Osteoblast (primary cell): ENCODE data around the gene ALDH1A1. TPM values are rescaled to one million over a fixed set of nuclear protein-coding genes. Genes with fewer than 3 reads are reported as not detected.

Experiments
- DNase-seq: peaks from one replicate; pipeline ENCODE4 v3.0.0; 2011; ENCODE audit warnings: low spot score, mixed read lengths; ENCODE audit not compliant: insufficient read length; ENCODE audit errors: missing footprints
- H2AFZ ChIP-seq: 2 replicates; pipeline ENCODE4 v1.6.0; 2011; ENCODE audit warnings: mild to moderate bottlenecking, low read length
- H3K27ac ChIP-seq: 2 replicates; pipeline ENCODE4 v1.5.1; 2011; ENCODE audit warnings: mild to moderate bottlenecking, low read depth, low read length, moderate library complexity
- H3K27me3 ChIP-seq: 2 replicates; pipeline ENCODE4 v1.6.0; 2012; ENCODE audit warnings: mild to moderate bottlenecking, control low read depth, inconsistent platforms, low read length, moderate library complexity; ENCODE audit not compliant: insufficient read depth
- H3K36me3 ChIP-seq: 2 replicates; pipeline ENCODE4 v1.5.1; 2011; ENCODE audit warnings: mild to moderate bottlenecking, low read length, control low read depth, moderate library complexity; ENCODE audit not compliant: insufficient read depth
- H3K4me1 ChIP-seq: 2 replicates; pipeline ENCODE4 v1.5.1; 2011; ENCODE audit warnings: mild to moderate bottlenecking, low read length, control low read depth, moderate library complexity; ENCODE audit not compliant: insufficient read depth
- H3K4me2 ChIP-seq: 2 replicates; pipeline ENCODE4 v1.6.0; 2011; ENCODE audit warnings: mild to moderate bottlenecking, low read length; ENCODE audit not compliant: insufficient read depth
- H3K4me3 ChIP-seq: fragments of 200-600 bp; sonication (generic); 3 replicates; pipeline ENCODE4 v1.5.1; 2012; ENCODE audit warnings: mild to moderate bottlenecking, low read length, inconsistent platforms; ENCODE audit not compliant: insufficient read depth
- H3K79me2 ChIP-seq: 2 replicates; pipeline ENCODE4 v1.6.0; 2012; ENCODE audit warnings: mild to moderate bottlenecking, low read length, control low read depth, inconsistent platforms; ENCODE audit not compliant: insufficient read depth
- H3K9me3 ChIP-seq: 2 replicates; pipeline ENCODE4 v1.5.1; 2011; ENCODE audit warnings: low read depth, low read length, control low read depth
- H4K20me1 ChIP-seq: 2 replicates; pipeline ENCODE4 v1.6.0; 2012; ENCODE audit warnings: mild to moderate bottlenecking, low read length, control low read depth; ENCODE audit not compliant: insufficient read depth
- total RNA-seq: library from RNA; depleted of rRNA; stranded (reverse); fragments of >200 nt; gene quantifications from 2 replicates; pipeline ENCODE4 v1.2.3, GENCODE V29; 2012
- TF ChIP-seq, protein P1 (sequence below): IDR thresholded peaks from 2 replicates; pipeline ENCODE4 v1.5.1; 2011; ENCODE audit warnings: mild to moderate bottlenecking, low read depth, low read length, moderate library complexity; ENCODE audit errors: extremely low read depth

Gene ALDH1A1
- total RNA-seq, 1 donor: 0.36 TPM

DNA sequence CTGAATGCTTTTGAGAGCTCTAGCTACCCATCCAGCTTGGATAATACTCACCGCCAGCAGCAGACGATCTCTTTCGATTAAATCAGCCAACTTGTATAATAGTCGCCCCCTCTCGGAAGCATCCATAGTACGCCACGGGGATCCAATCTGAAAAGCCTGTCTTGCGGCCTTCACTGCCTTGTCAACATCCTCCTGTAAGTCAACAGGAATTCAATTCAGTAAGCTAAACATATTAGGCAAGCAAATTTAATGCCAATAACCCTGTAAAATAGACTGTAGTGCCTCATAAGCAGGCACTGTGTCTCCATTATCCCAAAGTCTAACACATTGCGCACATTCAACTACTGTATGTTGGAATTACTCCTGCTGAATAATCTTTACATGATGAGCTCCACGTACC, 22.0 kb downstream of the ALDH1A1 start:
- no peak overlapping the region for H3K27ac ChIP-seq
- no peaks in the 10 kb centered on the region for H3K9me3 ChIP-seq
- no peaks in the 10 kb centered on the region for H4K20me1 ChIP-seq
- H3K27me3 ChIP-seq: no peaks in the 10 kb centered on the region
- H3K36me3 ChIP-seq: no peaks in the 10 kb centered on the region
- H3K4me1 ChIP-seq: no peaks in the 10 kb centered on the region
- H3K79me2 ChIP-seq: no peaks in the 10 kb centered on the region
- no peak for DNase-seq
- no peak overlapping the region for H3K4me2 ChIP-seq
- H3K4me3 ChIP-seq: no peak overlapping the region
- no peak overlapping the region for H2AFZ ChIP-seq
- TF ChIP-seq, protein P1, sequence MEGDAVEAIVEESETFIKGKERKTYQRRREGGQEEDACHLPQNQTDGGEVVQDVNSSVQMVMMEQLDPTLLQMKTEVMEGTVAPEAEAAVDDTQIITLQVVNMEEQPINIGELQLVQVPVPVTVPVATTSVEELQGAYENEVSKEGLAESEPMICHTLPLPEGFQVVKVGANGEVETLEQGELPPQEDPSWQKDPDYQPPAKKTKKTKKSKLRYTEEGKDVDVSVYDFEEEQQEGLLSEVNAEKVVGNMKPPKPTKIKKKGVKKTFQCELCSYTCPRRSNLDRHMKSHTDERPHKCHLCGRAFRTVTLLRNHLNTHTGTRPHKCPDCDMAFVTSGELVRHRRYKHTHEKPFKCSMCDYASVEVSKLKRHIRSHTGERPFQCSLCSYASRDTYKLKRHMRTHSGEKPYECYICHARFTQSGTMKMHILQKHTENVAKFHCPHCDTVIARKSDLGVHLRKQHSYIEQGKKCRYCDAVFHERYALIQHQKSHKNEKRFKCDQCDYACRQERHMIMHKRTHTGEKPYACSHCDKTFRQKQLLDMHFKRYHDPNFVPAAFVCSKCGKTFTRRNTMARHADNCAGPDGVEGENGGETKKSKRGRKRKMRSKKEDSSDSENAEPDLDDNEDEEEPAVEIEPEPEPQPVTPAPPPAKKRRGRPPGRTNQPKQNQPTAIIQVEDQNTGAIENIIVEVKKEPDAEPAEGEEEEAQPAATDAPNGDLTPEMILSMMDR: no peak

DNA sequence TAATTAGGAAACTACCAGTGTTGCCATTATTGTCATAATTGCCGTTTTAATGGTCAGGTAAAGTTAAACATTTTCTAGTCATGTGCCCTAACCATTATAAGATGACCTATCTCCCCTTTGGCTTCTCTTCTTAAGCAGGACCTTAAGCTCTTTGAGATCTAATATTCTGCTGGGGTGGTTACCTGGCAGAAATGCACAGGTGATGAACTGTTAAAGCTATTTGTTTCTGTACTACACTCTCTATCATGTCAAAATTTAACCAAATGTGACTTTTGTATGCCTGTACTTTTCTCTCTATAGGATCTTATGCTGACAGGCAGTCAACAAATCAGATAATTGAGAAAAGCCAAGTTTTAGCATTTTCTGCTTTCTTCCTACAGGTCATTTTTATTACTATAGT, 23.3 kb downstream of the ALDH1A1 start:
- Histone ChIP-seq H3K79me2 (no peaks in the 10 kb centered on the region), H3K4me1 (no peaks in the 10 kb centered on the region), H3K4me2 (no peak overlapping the region), H2AFZ (no peak overlapping the region), H3K27ac (no peak overlapping the region), H4K20me1 (no peaks in the 10 kb centered on the region), H3K9me3 (no peaks in the 10 kb centered on the region), H3K36me3 (no peaks in the 10 kb centered on the region), H3K4me3 (no peak overlapping the region), H3K27me3 (no peaks in the 10 kb centered on the region)
- DNase-seq: no peak
- TF ChIP-seq, protein P1: no peak

DNA sequence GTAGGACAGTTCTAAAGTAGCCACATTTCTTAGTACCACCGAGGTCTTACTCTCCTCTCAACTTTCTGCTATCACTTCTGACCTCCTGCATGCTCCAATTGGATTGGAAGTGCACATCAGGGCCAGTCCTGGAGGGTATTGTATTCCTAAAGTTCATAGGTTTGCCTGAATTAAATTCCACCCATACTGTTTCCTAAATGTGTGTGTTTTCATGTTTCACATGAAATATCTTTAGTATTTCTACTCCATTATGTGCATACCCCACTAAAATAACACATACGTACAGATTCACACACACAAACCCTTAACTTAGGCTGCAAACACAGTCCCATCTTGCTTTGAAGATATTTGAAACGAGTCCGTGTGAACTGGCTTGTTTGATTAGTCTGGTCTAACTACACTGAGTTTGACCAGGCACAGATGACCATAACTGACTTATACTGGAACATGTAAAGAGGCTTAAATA, 24.8 kb downstream of the ALDH1A1 start:
- Histone ChIP-seq H3K36me3 (no peaks in the 10 kb centered on the region), H3K4me1 (no peaks in the 10 kb centered on the region), H3K27me3 (no peaks in the 10 kb centered on the region), H3K27ac (no peak overlapping the region), H3K79me2 (no peaks in the 10 kb centered on the region), H3K9me3 (no peaks in the 10 kb centered on the region), H2AFZ (no peak overlapping the region), H3K4me3 (no peak overlapping the region), H4K20me1 (no peaks in the 10 kb centered on the region), H3K4me2 (no peak overlapping the region)
- TF ChIP-seq, protein P1: no peak
- no peak for DNase-seq

DNA sequence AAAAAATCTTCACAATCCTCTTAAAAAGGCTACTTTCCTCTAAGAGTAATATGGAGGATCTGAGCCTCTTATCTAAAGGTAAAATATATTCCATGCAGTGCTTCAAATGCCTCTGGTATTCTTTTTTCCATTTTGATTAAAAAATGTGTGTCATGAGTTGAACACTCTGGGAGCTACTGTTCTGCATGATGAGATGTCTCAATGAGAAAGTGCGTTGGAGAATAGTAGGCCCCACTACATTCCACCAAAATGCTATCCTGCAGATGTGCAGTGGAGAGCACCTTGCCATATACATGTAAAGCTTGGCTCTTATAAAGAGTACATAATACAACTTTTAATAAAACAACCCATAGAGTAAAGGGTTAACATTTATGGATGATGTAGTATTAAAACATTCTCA, 26.3 kb downstream of the ALDH1A1 start:
- H3K4me1 ChIP-seq: no peaks in the 10 kb centered on the region
- H3K27me3 ChIP-seq: no peaks in the 10 kb centered on the region
- no peaks in the 10 kb centered on the region for H3K9me3 ChIP-seq
- H3K4me3 ChIP-seq: no peak overlapping the region
- no peak for DNase-seq
- H3K79me2 ChIP-seq: no peaks in the 10 kb centered on the region
- no peaks in the 10 kb centered on the region for H4K20me1 ChIP-seq
- TF ChIP-seq, protein P1: no peak
- H2AFZ ChIP-seq: no peak overlapping the region
- H3K4me2 ChIP-seq: no peak overlapping the region
- H3K27ac ChIP-seq: no peak overlapping the region
- no peaks in the 10 kb centered on the region for H3K36me3 ChIP-seq
